Measurements from ENCODE around the gene VIPR2.
"Not testable (repeated sequence)": the region's sequence is repeated elsewhere in the genome, so short reads cannot be mapped to it uniquely, and the experiment has no call there.

The VIPR2 gene

GRCh38 chr7:159167139-159167538, 22.5 kb upstream of the VIPR2 start:
- H3K27ac Mint-ChIP-seq (ENCODE audit: low read depth) = no peak overlapping the region
- no peak overlapping the region for H3K4me3 Mint-ChIP-seq
- ATAC-seq (replicated peaks; ENCODE audit: extremely low read depth, poor library complexity, severe bottlenecking) (no peak), DNase-seq (ENCODE audit: low spot score in 2 of 2) (no peak)
- no peaks in the 10 kb centered on the region for H3K4me1 Mint-ChIP-seq
- no peaks in the 10 kb centered on the region for H3K9me3 Mint-ChIP-seq
- H3K27me3 Mint-ChIP-seq = no peaks in the 10 kb centered on the region
- no peaks in the 10 kb centered on the region for H3K36me3 Mint-ChIP-seq (ENCODE audit: insufficient read depth)

- DNase-seq (ENCODE audit: low spot score in 2 of 2) (no peak), ATAC-seq (replicated peaks; ENCODE audit: extremely low read depth, poor library complexity, severe bottlenecking) (no peak)
- H3K27me3 Mint-ChIP-seq = no peaks in the 10 kb centered on the region
- no peak overlapping the region for H3K4me3 Mint-ChIP-seq
- no peaks in the 10 kb centered on the region for H3K9me3 Mint-ChIP-seq
- H3K4me1 Mint-ChIP-seq = no peaks in the 10 kb centered on the region
- H3K36me3 Mint-ChIP-seq (ENCODE audit: insufficient read depth) = no peaks in the 10 kb centered on the region
- no peak overlapping the region for H3K27ac Mint-ChIP-seq (ENCODE audit: low read depth)
Observed at GRCh38 chr7:159166530-159166929, 21.9 kb upstream of the VIPR2 start.

- Mint-ChIP-seq H3K27me3 (no peaks in the 10 kb centered on the region), H3K36me3 (ENCODE audit: insufficient read depth) (no peaks in the 10 kb centered on the region), H3K4me3 (no peak overlapping the region), H3K4me1 (no peaks in the 10 kb centered on the region), H3K9me3 (no peaks in the 10 kb centered on the region), H3K27ac (ENCODE audit: low read depth) (no peak overlapping the region)
- ATAC-seq (replicated peaks; ENCODE audit: extremely low read depth, poor library complexity, severe bottlenecking) = no peak
- no peak for DNase-seq (ENCODE audit: low spot score in 2 of 2)
Observed at GRCh38 chr7:159165352-159165751, 20.7 kb upstream of the VIPR2 start.

GRCh38 chr7:159163703-159164301, 19.1 kb upstream of the VIPR2 start:
- not testable (repeated sequence) for H3K9me3 Mint-ChIP-seq; H3K27ac Mint-ChIP-seq (ENCODE audit: low read depth); DNase-seq (ENCODE audit: low spot score in 2 of 2); H3K36me3 Mint-ChIP-seq (ENCODE audit: insufficient read depth); ATAC-seq (replicated peaks; ENCODE audit: extremely low read depth, poor library complexity, severe bottlenecking); H3K4me1 Mint-ChIP-seq; H3K27me3 Mint-ChIP-seq; H3K4me3 Mint-ChIP-seq

GRCh38 chr7:159162050-159162626, 17.5 kb upstream of the VIPR2 start:
- H3K4me1 Mint-ChIP-seq; H3K36me3 Mint-ChIP-seq (ENCODE audit: insufficient read depth); H3K9me3 Mint-ChIP-seq; H3K27me3 Mint-ChIP-seq; H3K27ac Mint-ChIP-seq (ENCODE audit: low read depth); ATAC-seq (replicated peaks; ENCODE audit: extremely low read depth, poor library complexity, severe bottlenecking); H3K4me3 Mint-ChIP-seq; DNase-seq (ENCODE audit: low spot score in 2 of 2): not testable (repeated sequence)

GRCh38 chr7:159160450-159160849, 15.8 kb upstream of the VIPR2 start:
- DNase-seq (ENCODE audit: low spot score in 2 of 2) (no peak), ATAC-seq (replicated peaks; ENCODE audit: extremely low read depth, poor library complexity, severe bottlenecking) (no peak)
- no peaks in the 10 kb centered on the region for H3K4me1 Mint-ChIP-seq
- H3K27ac Mint-ChIP-seq (ENCODE audit: low read depth) = no peak overlapping the region
- no peak overlapping the region for H3K4me3 Mint-ChIP-seq
- no peaks in the 10 kb centered on the region for H3K27me3 Mint-ChIP-seq
- no peaks in the 10 kb centered on the region for H3K36me3 Mint-ChIP-seq (ENCODE audit: insufficient read depth)
- no peaks in the 10 kb centered on the region for H3K9me3 Mint-ChIP-seq

GRCh38 chr7:159159731-159160130, 15.1 kb upstream of the VIPR2 start:
- no peak overlapping the region for H3K27ac Mint-ChIP-seq (ENCODE audit: low read depth)
- H3K4me3 Mint-ChIP-seq = no peak overlapping the region
- no peaks in the 10 kb centered on the region for H3K27me3 Mint-ChIP-seq
- no peaks in the 10 kb centered on the region for H3K9me3 Mint-ChIP-seq
- DNase-seq (ENCODE audit: low spot score in 2 of 2) (no peak), ATAC-seq (replicated peaks; ENCODE audit: extremely low read depth, poor library complexity, severe bottlenecking) (no peak)
- H3K36me3 Mint-ChIP-seq (ENCODE audit: insufficient read depth) = no peaks in the 10 kb centered on the region
- no peaks in the 10 kb centered on the region for H3K4me1 Mint-ChIP-seq

GRCh38 chr7:159158888-159159405, 14.3 kb upstream of the VIPR2 start:
- Mint-ChIP-seq H3K36me3 (ENCODE audit: insufficient read depth) (no peaks in the 10 kb centered on the region), H3K9me3 (no peaks in the 10 kb centered on the region), H3K27me3 (no peaks in the 10 kb centered on the region), H3K4me1 (no peaks in the 10 kb centered on the region), H3K4me3 (no peak overlapping the region), H3K27ac (ENCODE audit: low read depth) (no peak overlapping the region)
- no peak for ATAC-seq (replicated peaks; ENCODE audit: extremely low read depth, poor library complexity, severe bottlenecking)
- no peak for DNase-seq (ENCODE audit: low spot score in 2 of 2)

- Mint-ChIP-seq H3K4me3 (no peak overlapping the region), H3K27me3 (no peaks in the 10 kb centered on the region), H3K36me3 (ENCODE audit: insufficient read depth) (no peaks in the 10 kb centered on the region), H3K27ac (ENCODE audit: low read depth) (no peak overlapping the region), H3K9me3 (no peaks in the 10 kb centered on the region), H3K4me1 (no peaks in the 10 kb centered on the region)
- ATAC-seq (replicated peaks; ENCODE audit: extremely low read depth, poor library complexity, severe bottlenecking) (no peak), DNase-seq (ENCODE audit: low spot score in 2 of 2) (no peak)
Observed at GRCh38 chr7:159158125-159158887, 13.6 kb upstream of the VIPR2 start.

GRCh38 chr7:159157714-159158113, 13.0 kb upstream of the VIPR2 start:
- Mint-ChIP-seq H3K4me1 (no peaks in the 10 kb centered on the region), H3K9me3 (no peaks in the 10 kb centered on the region), H3K4me3 (no peak overlapping the region), H3K36me3 (ENCODE audit: insufficient read depth) (no peaks in the 10 kb centered on the region), H3K27me3 (no peaks in the 10 kb centered on the region), H3K27ac (ENCODE audit: low read depth) (no peak overlapping the region)
- DNase-seq (ENCODE audit: low spot score in 2 of 2) = no peak
- no peak for ATAC-seq (replicated peaks; ENCODE audit: extremely low read depth, poor library complexity, severe bottlenecking)

- DNase-seq (ENCODE audit: low spot score in 2 of 2) (no peak), ATAC-seq (replicated peaks; ENCODE audit: extremely low read depth, poor library complexity, severe bottlenecking) (no peak)
- H3K27me3 Mint-ChIP-seq = no peaks in the 10 kb centered on the region
- no peak overlapping the region for H3K4me3 Mint-ChIP-seq
- H3K4me1 Mint-ChIP-seq = no peaks in the 10 kb centered on the region
- no peaks in the 10 kb centered on the region for H3K36me3 Mint-ChIP-seq (ENCODE audit: insufficient read depth)
- H3K27ac Mint-ChIP-seq (ENCODE audit: low read depth) = no peak overlapping the region
- no peaks in the 10 kb centered on the region for H3K9me3 Mint-ChIP-seq
Observed at GRCh38 chr7:159156436-159157245, 12.0 kb upstream of the VIPR2 start.

- Mint-ChIP-seq H3K9me3 (no peaks in the 10 kb centered on the region), H3K27me3 (no peaks in the 10 kb centered on the region), H3K4me1 (no peaks in the 10 kb centered on the region), H3K36me3 (ENCODE audit: insufficient read depth) (no peaks in the 10 kb centered on the region), H3K27ac (ENCODE audit: low read depth) (no peak overlapping the region), H3K4me3 (no peak overlapping the region)
- DNase-seq (ENCODE audit: low spot score in 2 of 2) (no peak), ATAC-seq (replicated peaks; ENCODE audit: extremely low read depth, poor library complexity, severe bottlenecking) (no peak)
Observed at GRCh38 chr7:159155410-159155809, 10.7 kb upstream of the VIPR2 start.

Measured in central memory CD8-positive, alpha-beta T cell (primary cell).